Transverse colon (tissue), 4 donors: ENCODE measurements around the gene NECTIN1. TPM values are rescaled to one million over a fixed set of nuclear protein-coding genes. Genes with fewer than 3 reads are reported as not detected.

Experiments used
- DNase-seq: peaks from one replicate; pipeline ENCODE4 v3.0.0-alpha.2; 2019
- H3K27ac ChIP-seq, 4 donors: fragments of 200-600 bp; sonication (generic); 2 replicates each; pipeline ENCODE4 v1.5.1; 2016 to 2018; ENCODE audit warnings: inconsistent platforms in 4 of 4
- H3K27me3 ChIP-seq: fragments of 200-600 bp; sonication (generic); 2 replicates; pipeline ENCODE4 v1.5.1; 2017; ENCODE audit warnings: inconsistent platforms
- H3K36me3 ChIP-seq, 4 donors: fragments of 200-600 bp; sonication (generic); 2 replicates each; pipeline ENCODE4 v1.5.1; 2017 to 2019; ENCODE audit warnings: inconsistent platforms in 4 of 4
- H3K4me1 ChIP-seq, 4 donors: fragments of 200-600 bp; sonication (generic); 2 replicates each; pipeline ENCODE4 v1.5.1; 2017 to 2020; ENCODE audit warnings: inconsistent platforms in 4 of 4
- H3K4me3 ChIP-seq, 4 donors: fragments of 200-600 bp; sonication (generic); 1 replicate in 1 of 4; 2 replicates in 3 of 4; pipeline versions ENCODE4 v1.5.1 to v1.6.1; 2017 to 2019; ENCODE audit warnings: inconsistent platforms in 4 of 4
- H3K9me3 ChIP-seq, 2 donors: fragments of 200-600 bp; sonication (generic); 2 replicates each; pipeline ENCODE4 v1.5.1; 2017 to 2019; ENCODE audit warnings: inconsistent platforms in 2 of 2
- EP300 ChIP-seq: sonication (generic); formaldehyde crosslinking; IDR thresholded peaks from one replicate; pipeline ENCODE4 v1.6.1; 2017; ENCODE audit warnings: antibody characterized with exemption, low read depth
- POLR2A ChIP-seq: fragments of 450-650 bp; IDR thresholded peaks from one replicate; pipeline ENCODE4 v1.6.1; 2016; ENCODE audit warnings: antibody characterized with exemption, mild to moderate bottlenecking, moderate library complexity
- POLR2AphosphoS5 ChIP-seq, 3 donors: sonication (generic); formaldehyde crosslinking; IDR thresholded peaks; one replicate each; pipeline ENCODE4 v1.6.1; 2016; ENCODE audit warnings: antibody characterized with exemption in 3 of 3
- WGBS, 2 donors: methylation state at CpG; one replicate each; pipeline ENCODE4 v1.1.5; 2018; ENCODE audit warnings: low coverage in 1 of 2; 5-methylcytosine and 5-hydroxymethylcytosine counted together
- in situ Hi-C, 4 donors: fragments of 200-750 bp; cut with MboI; loops; one replicate each; pipeline versions ENCODE4 v1.15.0 to v1.15.1; 2017; ENCODE audit warnings: low sequenced_read_pairs in 3 of 4, low pct_ligation_motif_present in 1 of 4, low pct_unique_long_range_greater_than_20kb in 1 of 4
- intact Hi-C: fragments of 100-400 bp; cut with DNase I; formaldehyde crosslinking; loops from one replicate; pipeline ENCODE4 v1.15.1; 2023; ENCODE audit warnings: low total_unique reads
- total RNA-seq, 4 donors: library from RNA; depleted of rRNA; stranded (reverse); fragments of >200 nt; gene quantifications; one replicate each; pipeline ENCODE4 v1.1.0, GENCODE V29; 2016
- TF ChIP-seq, protein P1 (sequence below), 5 experiments: fragments of 200-600 bp in 3 of 5; fragments of 450-650 bp in 2 of 5; sonication (generic) in 3 of 5; IDR thresholded peaks; 1 replicate in 2 of 5; 2 replicates in 3 of 5; pipeline ENCODE4 v1.5.1; 2016 to 2017; ENCODE audit warnings: antibody characterized with exemption in 5 of 5, inconsistent platforms in 3 of 5, mild to moderate bottlenecking in 2 of 5, moderate library complexity in 1 of 5

The NECTIN1 gene
- total RNA-seq, 4 donors from 2014 or later, result 11.0 to 71.2 (median 12.6) TPM

DNA sequence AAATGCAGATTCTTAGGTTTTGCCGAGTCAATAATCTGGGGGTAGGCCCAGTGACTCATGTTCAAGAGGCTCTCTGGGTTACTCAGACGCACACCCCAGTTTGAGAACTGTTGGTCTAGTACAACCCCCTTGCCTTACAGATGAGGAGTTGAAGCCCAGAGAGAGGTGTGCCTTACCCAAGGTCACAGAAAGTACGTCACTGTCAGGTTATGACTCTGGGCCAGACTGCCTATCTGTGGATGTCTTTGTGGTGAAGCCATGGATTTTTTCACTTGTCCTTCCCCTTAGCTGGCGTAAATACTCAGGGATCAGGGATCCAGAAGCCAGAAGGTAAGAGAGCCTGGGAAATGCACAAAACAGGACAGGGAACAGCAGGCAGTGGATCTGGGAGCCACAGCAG lies 25.2 kb upstream of the NECTIN1 start:
- no peak overlapping the region for H3K27ac ChIP-seq
- WGBS, 2 donors, result 76% methylated on average over 4 of the region's 4 CpGs; no CpG with 5 or more reads in 1 of the 2 donors

DNA sequence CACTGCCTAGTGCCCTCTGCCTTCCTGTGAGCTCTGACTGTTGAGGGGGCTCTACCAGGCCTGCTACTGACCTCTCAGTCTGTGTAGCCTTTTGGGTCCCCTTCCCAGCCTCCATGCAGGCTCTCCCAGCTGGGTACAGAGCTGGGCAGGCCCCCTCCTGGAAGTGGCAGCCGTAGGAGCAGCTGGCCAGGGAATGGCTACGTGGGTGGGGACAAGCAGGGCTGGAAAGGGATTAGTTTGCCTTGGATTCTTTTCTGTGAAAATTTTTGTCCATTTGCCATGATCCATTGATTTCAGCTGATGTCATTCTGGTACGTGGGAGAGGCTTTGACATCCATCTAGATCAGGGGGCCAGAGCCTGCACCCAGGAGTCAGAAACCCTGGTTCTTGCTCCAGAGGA lies 23.9 kb upstream of the NECTIN1 start:
- intact Hi-C loops, result no loop called here
- Histone ChIP-seq H3K27ac (no peak overlapping the region), H3K36me3 (no peaks in the 10 kb centered on the region), H3K9me3 (no peaks in the 10 kb centered on the region), H3K4me3 (no peak overlapping the region), H3K4me1 (peaks cover 0 to 7% (median 0%) of the 10 kb centered on the region in 4 donors), H3K27me3 (no peaks in the 10 kb centered on the region)
- in situ Hi-C loops, result no loop called here
- WGBS, 2 donors, result 30 to 50% methylated on average over 1 to 3 of the region's 3 CpGs
- no peak for DNase-seq
- no peak for TF ChIP-seq EP300

More for the DNA sequence above, 25.2 kb upstream of the NECTIN1 start:
- Histone ChIP-seq H3K4me3 (no peak overlapping the region), H3K9me3 (no peaks in the 10 kb centered on the region), H3K36me3 (no peaks in the 10 kb centered on the region), H3K27me3 (no peaks in the 10 kb centered on the region), H3K4me1 (peaks cover 0 to 7% (median 0%) of the 10 kb centered on the region in 4 donors)
- TF ChIP-seq, protein P1, sequence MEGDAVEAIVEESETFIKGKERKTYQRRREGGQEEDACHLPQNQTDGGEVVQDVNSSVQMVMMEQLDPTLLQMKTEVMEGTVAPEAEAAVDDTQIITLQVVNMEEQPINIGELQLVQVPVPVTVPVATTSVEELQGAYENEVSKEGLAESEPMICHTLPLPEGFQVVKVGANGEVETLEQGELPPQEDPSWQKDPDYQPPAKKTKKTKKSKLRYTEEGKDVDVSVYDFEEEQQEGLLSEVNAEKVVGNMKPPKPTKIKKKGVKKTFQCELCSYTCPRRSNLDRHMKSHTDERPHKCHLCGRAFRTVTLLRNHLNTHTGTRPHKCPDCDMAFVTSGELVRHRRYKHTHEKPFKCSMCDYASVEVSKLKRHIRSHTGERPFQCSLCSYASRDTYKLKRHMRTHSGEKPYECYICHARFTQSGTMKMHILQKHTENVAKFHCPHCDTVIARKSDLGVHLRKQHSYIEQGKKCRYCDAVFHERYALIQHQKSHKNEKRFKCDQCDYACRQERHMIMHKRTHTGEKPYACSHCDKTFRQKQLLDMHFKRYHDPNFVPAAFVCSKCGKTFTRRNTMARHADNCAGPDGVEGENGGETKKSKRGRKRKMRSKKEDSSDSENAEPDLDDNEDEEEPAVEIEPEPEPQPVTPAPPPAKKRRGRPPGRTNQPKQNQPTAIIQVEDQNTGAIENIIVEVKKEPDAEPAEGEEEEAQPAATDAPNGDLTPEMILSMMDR (IDR thresholded peaks at IDR 0.05), result no peak
- TF ChIP-seq EP300 (no peak), POLR2A (no peak), POLR2AphosphoS5 (IDR thresholded peaks at IDR 0.05) (no peak)
- in situ Hi-C loops (no loop called here), intact Hi-C loops (no loop called here)
- DNase-seq, result no peak

DNA sequence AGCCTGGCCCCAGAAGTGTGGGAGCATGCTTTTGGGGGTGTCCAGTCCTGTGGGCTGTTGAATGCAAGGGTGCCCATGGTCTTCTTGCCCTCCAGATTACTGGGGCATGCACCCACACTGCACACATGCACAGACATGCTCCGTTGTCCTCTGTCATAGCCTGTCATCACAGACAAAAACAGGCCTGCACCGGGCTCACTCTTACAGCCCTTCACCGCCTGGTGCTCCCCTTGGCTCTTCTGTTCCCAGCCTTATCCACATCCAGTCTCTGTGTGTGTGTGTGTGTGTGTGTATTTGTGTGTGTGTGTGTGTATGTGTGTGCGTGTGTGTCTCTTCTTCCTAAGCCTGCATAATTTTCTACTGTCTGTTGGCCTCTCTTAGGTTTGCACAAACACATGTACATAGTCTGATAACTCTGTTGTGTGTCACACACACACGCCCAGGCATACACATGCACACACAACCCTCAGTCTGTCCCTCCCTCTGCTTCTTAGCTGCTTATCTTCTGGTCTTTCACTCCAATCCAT lies 23.4 kb upstream of the NECTIN1 start:
- H3K27ac ChIP-seq, result no peak overlapping the region
- H3K36me3 ChIP-seq, result no peaks in the 10 kb centered on the region
- TF ChIP-seq, protein P1 (IDR thresholded peaks at IDR 0.05), result no peak
- TF ChIP-seq EP300 (no peak), POLR2AphosphoS5 (IDR thresholded peaks at IDR 0.05) (no peak), POLR2A (no peak)
- H3K4me3 ChIP-seq, result no peak overlapping the region
- H3K4me1 ChIP-seq, result peaks cover 0 to 7% (median 0%) of the 10 kb centered on the region in 4 donors
- no peak for DNase-seq
- in situ Hi-C loops (no loop called here), intact Hi-C loops (no loop called here)
- 60 to 71% methylated on average over 1 to 5 of the region's 5 CpGs for WGBS, 2 donors
- no peaks in the 10 kb centered on the region for H3K9me3 ChIP-seq
- H3K27me3 ChIP-seq, result no peaks in the 10 kb centered on the region

DNA sequence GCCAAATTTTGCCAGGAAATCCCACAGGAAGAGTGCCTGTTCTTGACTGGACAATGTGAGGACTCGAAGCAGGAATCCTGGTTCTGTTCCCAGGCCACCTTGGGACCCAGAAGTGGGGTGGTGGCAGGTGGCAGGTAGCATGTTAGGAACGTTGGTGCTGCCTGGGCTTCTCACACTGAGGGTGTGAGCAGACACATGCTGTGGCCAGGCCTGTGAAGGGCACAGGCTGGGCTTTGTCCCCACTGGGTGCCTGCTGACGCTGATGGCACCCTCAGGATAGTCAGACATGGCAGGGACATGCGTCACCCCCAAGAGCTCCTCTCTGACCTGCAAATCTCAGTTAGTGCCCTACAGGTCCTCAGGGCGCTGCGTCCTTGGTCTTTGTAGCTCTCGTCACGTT lies 21.1 kb upstream of the NECTIN1 start:
- Histone ChIP-seq H3K4me3 (no peak overlapping the region), H3K36me3 (no peaks in the 10 kb centered on the region), H3K9me3 (no peaks in the 10 kb centered on the region), H3K4me1 (peaks cover 0 to 7% (median 0%) of the 10 kb centered on the region in 4 donors), H3K27me3 (no peaks in the 10 kb centered on the region), H3K27ac (no peak overlapping the region)
- intact Hi-C loops (no loop called here), in situ Hi-C loops (no loop called here)
- DNase-seq, result no peak
- TF ChIP-seq POLR2A (no peak), POLR2AphosphoS5 (IDR thresholded peaks at IDR 0.05) (no peak), EP300 (no peak)
- TF ChIP-seq, protein P1 (IDR thresholded peaks at IDR 0.05), result no peak
- 80 to 90% methylated on average over 4 to 6 of the region's 8 CpGs for WGBS, 2 donors
